Measurements from ENCODE around the gene FILIP1.

- no peak for TF ChIP-seq POLR2AphosphoS5 (IDR thresholded peaks at IDR 0.05; ENCODE audit: insufficient read depth in 1 of 2, low read depth in 1 of 2)
- TF ChIP-seq CTCF (IDR thresholded peaks at IDR 0.05): no peak
- TF ChIP-seq POLR2A (IDR thresholded peaks at IDR 0.05): no peak
Measured at GRCh38 chr6:75350808-75351207, 142.8 kb downstream of the FILIP1 start.
